Measurements from ENCODE around the gene EPB41L2. TPM values are rescaled to one million over a fixed set of nuclear protein-coding genes. Genes with fewer than 3 reads are reported as not detected.

Gene EPB41L2
- total RNA-seq, 1 donor from 2014 or later: 61.6 TPM

- Mint-ChIP-seq H3K27me3 (no peaks in the 10 kb centered on the region), H3K27ac (no peak overlapping the region), H3K4me1 (ENCODE audit: low read depth) (peaks cover 17% of the 10 kb centered on the region), H3K36me3 (ENCODE audit: insufficient read depth) (no peaks in the 10 kb centered on the region), H3K9me3 (ENCODE audit: low read depth) (no peaks in the 10 kb centered on the region), H3K4me3 (ENCODE audit: low read depth) (no peak overlapping the region)
- no peak for DNase-seq (ENCODE audit: low spot score, unreplicated experiment)
- no peak for TF ChIP-seq CTCF (IDR thresholded peaks at IDR 0.05; ENCODE audit: unreplicated experiment)
These were observed 96.6 kb downstream of the EPB41L2 start for GRCh38 chr6:130966344-130966980.

GRCh38 chr6:130965656-130966055 lies 97.4 kb downstream of the EPB41L2 start:
- Mint-ChIP-seq H3K36me3 (ENCODE audit: insufficient read depth) (no peaks in the 10 kb centered on the region), H3K27ac (no peak overlapping the region), H3K4me3 (ENCODE audit: low read depth) (no peak overlapping the region), H3K27me3 (no peaks in the 10 kb centered on the region), H3K4me1 (ENCODE audit: low read depth) (peaks cover 17% of the 10 kb centered on the region), H3K9me3 (ENCODE audit: low read depth) (no peaks in the 10 kb centered on the region)
- no peak for DNase-seq (ENCODE audit: low spot score, unreplicated experiment)
- TF ChIP-seq CTCF (IDR thresholded peaks at IDR 0.05; ENCODE audit: unreplicated experiment): no peak

- Mint-ChIP-seq H3K4me1 (ENCODE audit: low read depth) (peaks cover 13% of the 10 kb centered on the region), H3K9me3 (ENCODE audit: low read depth) (no peaks in the 10 kb centered on the region), H3K27me3 (no peaks in the 10 kb centered on the region), H3K27ac (no peak overlapping the region), H3K36me3 (ENCODE audit: insufficient read depth) (no peaks in the 10 kb centered on the region), H3K4me3 (ENCODE audit: low read depth) (no peak overlapping the region)
- no peak for TF ChIP-seq CTCF (IDR thresholded peaks at IDR 0.05; ENCODE audit: unreplicated experiment)
- no peak for DNase-seq (ENCODE audit: low spot score, unreplicated experiment)
These were observed 98.0 kb downstream of the EPB41L2 start for GRCh38 chr6:130964808-130965604.

DNA sequence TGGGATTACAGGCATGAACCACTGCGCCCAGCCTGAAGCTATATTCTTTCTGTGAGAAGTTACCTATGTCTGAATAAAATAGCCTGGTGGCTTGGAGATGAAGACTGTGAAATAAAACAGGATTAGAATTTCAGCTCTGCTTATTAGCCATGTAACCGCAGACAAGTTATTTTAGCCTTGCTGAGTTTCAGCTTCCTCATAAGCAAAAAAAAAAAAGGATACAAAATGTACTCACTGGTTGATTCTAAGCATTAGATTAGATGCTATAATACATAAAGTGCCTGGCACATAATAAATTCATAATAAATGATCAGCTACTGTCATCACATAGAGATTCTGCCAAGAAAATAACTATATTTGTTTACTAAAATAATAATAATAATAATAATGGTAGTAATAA lies 98.8 kb downstream of the EPB41L2 start:
- no peak overlapping the region for H3K27ac Mint-ChIP-seq
- no peaks in the 10 kb centered on the region for H3K9me3 Mint-ChIP-seq (ENCODE audit: low read depth)
- no peak for TF ChIP-seq CTCF (IDR thresholded peaks at IDR 0.05; ENCODE audit: unreplicated experiment)
- peaks cover 8% of the 10 kb centered on the region for H3K4me1 Mint-ChIP-seq (ENCODE audit: low read depth)
- H3K36me3 Mint-ChIP-seq (ENCODE audit: insufficient read depth): no peaks in the 10 kb centered on the region
- H3K27me3 Mint-ChIP-seq: no peaks in the 10 kb centered on the region
- no peak overlapping the region for H3K4me3 Mint-ChIP-seq (ENCODE audit: low read depth)
- no peak for DNase-seq (ENCODE audit: low spot score, unreplicated experiment)

DNA sequence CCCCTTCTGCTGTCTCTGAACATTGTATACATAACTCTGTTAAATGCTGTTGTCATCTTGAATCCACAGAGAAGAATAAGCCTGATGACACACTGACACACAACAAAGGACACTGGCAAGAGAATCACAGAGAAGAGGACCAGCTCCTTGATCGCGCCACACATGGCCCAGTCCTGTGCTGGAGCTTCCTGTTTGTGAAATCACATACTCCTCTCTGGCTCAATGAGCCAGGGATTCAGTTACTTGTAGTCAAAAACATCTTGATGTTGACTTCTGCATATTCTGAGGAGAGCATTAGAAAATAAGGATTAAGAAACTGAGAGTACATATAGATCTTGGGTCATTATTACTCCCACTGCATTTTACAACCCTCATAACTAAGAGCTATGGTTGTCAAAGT lies 100.1 kb downstream of the EPB41L2 start:
- Mint-ChIP-seq H3K27me3 (no peaks in the 10 kb centered on the region), H3K4me1 (ENCODE audit: low read depth) (peaks cover 3% of the 10 kb centered on the region), H3K9me3 (ENCODE audit: low read depth) (peaks cover 3% of the 10 kb centered on the region), H3K36me3 (ENCODE audit: insufficient read depth) (no peaks in the 10 kb centered on the region), H3K27ac (no peak overlapping the region), H3K4me3 (ENCODE audit: low read depth) (no peak overlapping the region)
- no peak for TF ChIP-seq CTCF (IDR thresholded peaks at IDR 0.05; ENCODE audit: unreplicated experiment)
- no peak for DNase-seq (ENCODE audit: low spot score, unreplicated experiment)

Measured in progenitor cell of endocrine pancreas (in vitro differentiated cells).